GM18861 (cell line): Measurements from ENCODE around the gene HTR3C.

Experiments used
- ATAC-seq: cut with Tn5 transposase; IDR thresholded peaks from one replicate; pipeline ENCODE4 v1.9.1; 2021; ENCODE audit not compliant: unreplicated experiment

The HTR3C gene

DNA sequence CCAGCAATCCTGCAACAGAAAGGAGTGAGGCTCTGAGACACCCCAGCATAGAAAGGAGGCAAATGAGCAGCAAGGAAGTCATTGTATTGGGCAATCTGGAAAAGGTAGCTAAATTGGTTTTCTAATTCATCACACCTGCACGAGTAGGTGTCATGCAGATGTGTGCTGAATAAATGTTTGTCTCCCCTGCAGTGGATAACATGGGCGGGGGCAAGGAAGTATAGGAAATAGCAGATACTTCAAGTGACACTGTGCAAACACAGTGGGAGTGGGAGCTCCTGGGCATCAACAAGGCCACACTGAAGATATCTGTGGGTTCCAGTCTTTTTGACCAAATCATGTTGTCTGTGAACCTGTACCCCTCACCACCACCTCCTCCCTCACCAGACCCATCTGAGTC is 29.6 kb downstream of the HTR3C start:
- no peak for ATAC-seq

DNA sequence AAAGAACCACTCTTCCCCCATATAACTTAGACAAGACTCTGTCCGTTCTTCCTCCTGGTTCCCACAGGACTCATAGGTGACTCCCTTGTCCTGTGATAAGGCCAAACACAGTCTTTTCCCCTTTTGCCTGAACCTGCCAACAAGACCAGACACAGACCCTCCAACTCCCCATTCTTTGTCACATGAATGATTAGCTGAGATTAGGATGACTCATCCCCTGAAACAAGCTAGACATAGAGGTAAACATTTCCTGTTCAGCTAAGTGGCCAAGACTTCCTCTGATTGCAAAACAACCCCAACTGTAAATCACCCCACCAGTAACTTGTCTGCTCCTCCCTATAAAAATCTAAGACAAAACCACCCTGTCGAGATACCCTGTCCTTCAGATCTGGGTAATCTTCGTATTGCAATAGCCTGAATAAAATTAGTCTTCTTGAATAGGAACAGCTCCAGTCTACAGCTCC is 32.6 kb downstream of the HTR3C start:
- no peak for ATAC-seq

DNA sequence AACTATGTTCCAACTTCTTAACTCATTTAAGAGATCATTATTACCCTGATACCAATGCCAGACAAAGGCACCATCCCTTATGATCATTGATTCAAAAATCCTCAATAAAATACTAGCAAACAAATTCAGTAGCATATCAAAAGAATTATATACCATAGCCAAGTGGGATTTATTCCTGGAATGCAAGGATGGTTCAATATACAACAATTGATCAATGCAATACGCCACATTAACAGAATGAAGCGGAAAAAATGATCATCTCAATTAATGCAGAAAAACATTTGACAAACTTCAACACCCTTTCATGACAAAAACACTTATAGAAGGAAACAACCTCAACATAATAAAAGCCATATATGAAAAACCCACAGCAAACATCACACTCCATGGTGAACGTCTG is 39.4 kb downstream of the HTR3C start:
- no peak for ATAC-seq

DNA sequence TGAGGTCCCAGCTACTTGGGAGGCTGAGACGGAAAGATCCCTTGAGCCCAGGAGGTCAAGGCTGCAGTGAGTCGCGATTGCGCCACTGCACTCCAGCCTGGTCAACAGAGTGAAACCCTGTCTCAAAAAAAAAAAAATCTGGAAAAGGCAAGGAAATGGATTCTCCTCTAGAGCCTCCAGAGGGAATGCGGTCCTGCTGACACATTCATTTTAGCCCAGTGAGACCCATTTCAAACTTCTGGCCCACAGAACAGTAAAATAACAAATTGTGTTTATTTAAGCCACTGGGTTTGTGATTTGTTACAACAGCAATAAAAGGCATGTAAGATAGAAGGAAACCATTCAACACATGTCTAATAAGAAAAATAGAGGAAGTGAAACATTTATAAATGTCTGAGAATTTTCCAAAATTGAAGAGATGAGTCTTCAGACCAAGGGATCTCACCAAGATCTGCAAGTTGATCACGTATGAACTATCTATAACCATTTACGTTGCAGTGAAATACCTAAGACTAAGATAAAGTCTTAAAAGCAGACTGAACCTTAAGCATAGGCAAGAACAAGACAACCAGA is 44.0 kb downstream of the HTR3C start, which contains the start of gene HTR3E:
TSS of gene HTR3E (plus strand) at position 254 of the 573 bp plus-strand sequence. CDS start 466 bp downstream, outside the sequence.
- ATAC-seq = no peak

DNA sequence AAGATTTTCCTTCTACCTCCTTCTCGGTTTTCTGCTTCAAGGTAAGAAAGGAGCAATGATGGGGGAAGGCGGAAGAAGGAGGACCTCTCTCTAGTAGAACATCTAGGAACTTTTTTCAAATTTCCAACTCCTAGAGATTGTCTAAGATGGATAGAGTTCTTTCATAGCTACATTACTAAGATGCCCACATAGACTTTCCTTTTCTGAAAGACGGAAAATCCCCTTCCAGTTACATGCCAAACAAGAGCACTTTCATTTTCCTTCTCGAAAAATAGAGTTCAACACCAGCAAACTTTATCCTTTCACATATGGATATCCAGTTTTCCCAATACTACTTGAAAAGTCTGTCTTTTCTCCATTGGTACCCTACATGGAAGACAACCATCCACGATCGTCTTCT is 44.7 kb downstream of the HTR3C start:
- ATAC-seq = no peak

DNA sequence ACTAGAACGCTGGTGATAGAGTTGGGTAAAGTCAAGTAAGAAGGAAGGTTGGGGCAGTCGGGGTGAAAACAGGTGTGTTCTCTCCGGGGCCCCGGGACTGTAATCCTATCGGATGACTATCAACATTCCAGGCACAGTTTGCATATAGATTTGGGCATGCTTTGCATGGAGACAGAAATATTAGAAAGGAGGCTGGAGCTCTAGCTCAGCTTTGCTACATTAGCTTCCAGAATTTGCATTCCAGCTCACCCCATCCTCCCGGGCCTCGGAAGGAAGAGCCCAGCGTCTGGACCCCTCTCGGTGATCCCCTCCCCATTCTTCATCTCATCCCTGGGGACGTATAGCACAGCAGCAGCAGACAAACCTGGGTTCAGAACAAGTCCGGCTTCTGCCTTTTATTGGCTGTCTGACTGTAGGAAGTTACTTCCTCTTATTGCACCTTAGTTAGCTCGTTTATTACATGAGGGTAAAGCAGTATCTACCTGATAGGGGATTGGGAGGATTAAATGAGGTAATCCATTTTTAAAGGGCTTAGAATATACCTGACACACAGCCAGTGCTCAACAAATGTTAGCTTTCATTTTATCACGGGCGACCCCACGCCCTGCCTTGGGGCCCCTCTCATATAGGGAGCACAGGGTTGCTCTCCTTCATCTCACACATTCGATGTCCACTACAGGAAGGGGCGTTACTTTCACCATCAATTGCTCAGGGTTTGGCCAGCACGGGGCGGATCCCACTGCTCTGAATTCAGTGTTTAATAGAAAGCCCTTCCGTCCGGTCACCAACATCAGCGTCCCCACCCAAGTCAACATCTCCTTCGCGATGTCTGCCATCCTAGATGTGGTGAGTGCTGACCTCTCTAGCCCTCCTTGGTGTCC is 47.2 kb downstream of the HTR3C start:
- no peak for ATAC-seq
